Activated gamma-delta T cell treated with Interleukin-2 at 50 U/mL for 16 hours (primary cell): ENCODE data around the gene CD320.
"Not testable (repeated sequence)": the region's sequence is repeated elsewhere in the genome, so short reads cannot be mapped to it uniquely, and the experiment has no call there.

Source experiments
- DNase-seq: peaks from one replicate; pipeline ENCODE4 v3.0.0-alpha.2; 2020

CD320 gene

DNA sequence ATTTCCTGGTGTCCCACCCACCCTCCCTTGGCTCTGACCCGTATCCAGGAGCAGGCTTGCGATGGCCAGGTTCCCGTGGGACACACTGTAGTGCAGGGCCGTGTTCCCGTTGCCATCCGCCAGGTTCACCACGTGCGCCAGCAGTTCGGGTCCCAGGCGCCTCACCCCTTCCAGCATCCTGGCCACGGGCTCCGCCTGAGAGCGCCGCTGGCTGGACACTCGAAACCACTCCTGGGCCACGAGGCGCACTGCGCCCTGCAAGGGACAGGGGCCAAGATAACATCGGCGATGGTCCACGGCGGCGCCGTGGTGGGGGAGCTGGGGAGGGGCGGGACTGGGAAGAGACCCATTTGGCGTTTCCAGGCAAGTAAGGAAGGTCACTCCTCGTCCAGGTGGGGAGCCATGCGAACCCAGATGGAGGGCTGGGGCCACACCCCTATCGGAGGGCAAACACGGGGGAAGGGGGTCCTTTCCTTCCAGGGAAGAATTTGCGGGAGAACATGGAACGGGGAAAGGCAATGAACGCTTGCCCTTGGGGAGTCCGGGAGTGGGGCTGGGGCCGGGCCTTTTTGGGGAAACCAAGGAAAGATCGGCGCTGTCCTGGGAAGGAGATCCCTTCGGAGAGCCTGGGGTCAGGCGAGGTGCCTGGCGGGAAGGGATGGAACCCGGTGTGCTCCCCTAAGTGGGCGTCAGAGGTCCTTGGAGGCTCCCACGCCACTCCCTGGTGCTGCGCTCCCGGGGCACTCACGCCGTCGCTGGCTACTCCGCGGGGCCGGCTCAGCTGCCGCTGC is 25.0 kb upstream of the CD320 start:
- no peak for DNase-seq

DNA sequence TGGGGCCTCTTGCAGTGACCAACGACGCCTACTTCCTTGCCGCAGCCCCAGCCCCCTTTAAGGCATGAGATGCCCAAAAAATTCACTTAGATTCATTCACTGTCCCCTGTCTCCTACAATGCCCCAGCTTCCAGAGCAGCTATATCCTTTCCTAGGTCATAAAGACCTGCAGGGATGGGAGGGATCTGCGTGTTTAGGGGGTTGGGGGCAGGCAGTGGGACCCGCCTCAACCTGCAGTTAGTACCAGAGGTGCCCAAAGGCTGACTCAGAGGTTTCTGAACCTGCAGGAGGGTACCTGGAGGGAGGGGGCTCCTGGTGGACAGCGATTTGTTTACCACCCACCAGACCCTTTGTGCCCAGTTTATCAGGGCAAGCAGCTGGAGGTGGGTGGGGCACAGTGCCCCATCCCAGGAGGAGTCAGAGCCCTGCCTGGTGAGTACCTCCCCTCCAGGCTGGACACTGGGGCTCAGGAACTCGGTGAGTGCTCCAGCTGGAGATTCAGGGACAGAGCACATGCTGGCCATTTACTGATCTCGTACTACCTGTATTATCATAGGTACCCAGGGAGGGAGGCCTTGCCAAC is 23.2 kb upstream of the CD320 start:
- DNase-seq, result no peak

DNA sequence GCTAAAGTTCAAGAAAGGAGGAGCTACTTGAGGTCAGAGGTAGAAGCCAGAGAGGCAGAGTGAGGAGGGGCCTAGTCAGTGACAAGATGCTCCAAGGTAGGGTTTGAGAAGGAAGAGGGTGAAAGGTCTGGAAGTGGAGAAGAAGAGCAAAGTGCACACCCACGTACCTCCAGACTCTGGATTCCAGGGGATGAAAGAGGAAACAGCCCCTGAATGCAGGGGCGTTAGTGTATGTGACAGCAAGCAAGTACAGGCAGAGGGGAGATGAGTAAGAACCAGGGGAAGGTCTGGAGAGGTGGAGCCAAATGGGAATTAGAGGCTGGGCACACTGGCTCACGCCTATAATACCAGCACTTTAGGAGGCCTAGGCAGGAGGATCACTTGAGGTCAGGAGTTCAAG is 21.8 kb upstream of the CD320 start:
- DNase-seq, result no peak

- DNase-seq, result no peak
Measured at GRCh38 chr19:8325454-8325853, 17.3 kb upstream of the CD320 start.

DNA sequence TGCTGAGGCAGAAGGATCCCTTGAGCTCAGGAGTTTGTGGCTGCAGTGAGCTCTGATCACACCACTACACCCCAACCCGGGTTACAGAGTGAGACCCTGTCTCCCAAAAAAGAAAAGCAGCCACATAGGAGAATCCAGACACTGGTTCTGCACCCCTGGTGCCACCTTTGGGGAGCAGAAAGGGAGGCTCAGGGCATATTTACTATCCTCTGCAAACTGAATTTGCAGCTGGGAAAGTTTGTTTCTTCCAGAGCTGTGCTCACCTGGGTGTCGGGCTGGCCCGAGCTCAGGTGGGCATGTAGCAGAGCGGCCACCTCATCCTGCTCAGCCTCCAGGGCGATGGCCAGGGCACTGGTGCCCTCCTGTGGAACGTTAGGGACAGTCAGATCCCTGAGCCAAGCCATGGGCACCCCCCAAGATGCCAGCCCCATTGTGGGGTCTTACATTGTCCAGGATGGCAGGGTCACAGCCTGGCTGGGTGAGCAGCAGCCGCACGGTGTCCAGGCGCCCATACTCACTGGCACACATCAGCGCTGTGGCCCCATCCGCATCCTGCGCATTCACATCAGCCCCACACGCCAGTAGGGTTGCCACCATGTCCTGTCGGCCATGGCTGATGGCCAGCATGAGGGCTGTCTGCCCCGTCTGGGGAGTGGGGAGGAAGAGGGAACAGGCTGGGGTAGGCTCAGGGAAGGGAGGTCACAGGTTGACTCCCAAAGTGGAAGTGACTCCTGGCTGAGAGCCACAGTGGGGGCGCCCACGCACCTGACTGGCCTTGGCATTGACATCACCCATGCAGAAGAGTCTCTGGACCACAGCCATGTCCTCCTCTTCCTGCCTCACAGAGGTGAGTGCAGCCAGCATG is 16.3 kb upstream of the CD320 start:
- DNase-seq, result no peak

GRCh38 chr19:8323781-8324185 is 15.6 kb upstream of the CD320 start:
- DNase-seq, result no peak

DNA sequence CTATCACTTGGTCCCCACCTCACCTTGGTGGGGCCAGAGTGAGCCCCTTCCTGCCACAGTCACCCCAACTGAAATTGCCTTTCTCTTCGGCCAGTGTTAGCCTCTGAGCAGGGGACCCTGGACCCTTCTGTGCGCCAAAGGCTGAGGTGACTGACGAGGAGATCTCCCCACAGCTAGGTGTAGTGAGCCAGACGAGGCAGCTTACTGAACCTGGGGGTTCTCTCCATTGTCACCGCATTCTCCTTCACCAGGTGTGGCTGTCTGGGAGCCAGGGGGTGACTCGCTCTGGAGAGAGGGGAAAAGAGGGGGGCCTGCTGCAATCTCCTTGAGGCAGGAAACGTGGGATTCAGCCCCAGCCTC is 14.5 kb upstream of the CD320 start:
- no peak for DNase-seq

DNA sequence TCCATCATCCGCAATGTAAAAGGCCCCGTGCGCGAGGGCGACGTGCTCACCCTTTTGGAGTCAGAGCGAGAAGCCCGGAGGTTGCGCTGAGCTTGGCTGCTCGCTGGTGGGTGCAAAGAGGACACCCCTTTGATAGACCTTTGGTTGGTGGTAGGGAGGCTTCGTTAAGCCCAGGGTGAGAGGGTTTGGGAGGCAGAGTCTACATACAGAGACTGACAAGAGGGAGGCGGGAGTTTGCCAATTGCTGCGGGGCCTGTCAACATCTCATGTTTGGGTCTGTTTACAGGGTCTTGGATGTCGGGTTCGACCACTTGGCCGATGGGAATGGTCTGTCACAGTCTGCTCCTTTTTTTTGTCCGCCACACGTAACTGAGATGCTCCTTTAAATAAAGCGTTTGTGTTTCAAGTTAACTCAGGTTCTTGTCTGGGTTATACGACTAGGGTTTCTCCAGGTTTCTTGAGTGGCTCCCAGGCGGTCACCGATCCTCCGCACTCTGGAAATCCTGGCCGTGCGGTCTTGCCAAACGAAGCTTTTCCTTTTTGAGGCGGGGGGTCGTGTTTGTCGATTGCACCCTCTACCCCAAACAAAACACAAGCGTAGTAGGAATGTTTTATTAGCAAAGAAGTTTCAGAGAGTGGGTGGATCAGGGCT is 14.0 kb upstream of the CD320 start:
- no peak for DNase-seq

- DNase-seq, result peak; percentile 97
Measured at GRCh38 chr19:8321067-8321985, 13.2 kb upstream of the CD320 start, which contains the start of the genes NDUFA7 and RPS28. Gene NDUFA7 (minus strand): TSS chr19:8321375. CDS start chr19:8321358, 17 bp downstream. Gene RPS28 (plus strand): TSS chr19:8321496. CDS start chr19:8321531, 35 bp downstream.

GRCh38 chr19:8320564-8321066 is 12.5 kb upstream of the CD320 start:
- DNase-seq, result no peak

- DNase-seq, result no peak
Measured at GRCh38 chr19:8319807-8320520, 11.8 kb upstream of the CD320 start.

DNA sequence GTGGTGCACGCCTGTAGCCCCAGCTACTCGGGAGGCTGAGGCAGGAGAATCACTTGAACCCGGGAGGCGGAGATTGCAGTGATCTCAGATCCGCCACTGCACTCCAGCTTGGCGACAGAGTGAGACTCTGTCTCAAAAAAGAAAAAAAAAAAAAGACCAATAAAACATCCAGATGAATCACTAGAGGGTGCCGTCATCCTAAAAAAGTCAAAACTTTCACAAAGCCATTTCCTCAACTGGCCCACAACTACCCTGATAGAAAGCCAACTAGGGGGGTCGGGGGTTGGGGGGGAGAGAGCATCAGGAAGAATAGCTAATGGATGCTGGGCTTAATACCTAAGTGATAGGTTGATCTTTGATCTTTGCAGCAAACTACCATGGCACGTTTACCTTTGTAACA is 10.7 kb upstream of the CD320 start:
- DNase-seq, result not testable (repeated sequence)

DNA sequence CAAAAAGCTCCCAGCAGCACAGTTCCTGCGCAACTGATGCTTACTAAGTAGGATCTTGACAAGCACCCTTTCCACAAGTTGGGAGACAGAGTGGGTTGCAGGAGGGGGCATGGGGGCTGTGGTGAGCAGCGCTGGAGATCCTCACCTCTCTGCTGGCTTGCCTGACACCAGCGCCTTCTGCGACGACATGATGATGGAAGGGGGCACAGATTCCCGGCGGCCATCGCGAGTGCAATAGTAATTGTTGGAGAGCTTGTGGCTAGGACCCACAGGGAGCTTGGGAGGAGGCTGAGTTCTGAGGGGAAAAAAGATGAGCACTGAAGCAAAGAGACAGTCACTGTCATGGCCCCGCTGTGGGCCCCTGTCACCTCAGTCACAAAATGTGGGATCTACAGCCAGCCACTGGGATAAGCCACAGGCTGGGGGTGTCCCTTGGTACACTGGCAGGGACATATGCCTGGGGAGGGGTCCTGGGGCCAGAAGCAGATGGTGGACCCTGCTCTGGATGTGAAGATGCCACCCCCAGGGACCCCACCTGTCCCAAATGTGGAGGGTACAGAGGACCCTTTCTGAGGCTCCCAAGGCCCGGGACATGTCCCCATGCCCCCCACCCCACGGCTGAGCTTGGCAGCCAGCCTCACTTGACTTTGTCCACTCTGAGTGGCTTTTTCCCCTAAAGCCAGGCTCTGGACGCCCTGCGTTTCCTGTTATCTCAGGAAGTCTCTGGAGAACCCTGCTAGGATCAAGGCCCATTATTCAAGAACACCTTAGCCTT is 8.4 kb upstream of the CD320 start:
- no peak for DNase-seq

DNA sequence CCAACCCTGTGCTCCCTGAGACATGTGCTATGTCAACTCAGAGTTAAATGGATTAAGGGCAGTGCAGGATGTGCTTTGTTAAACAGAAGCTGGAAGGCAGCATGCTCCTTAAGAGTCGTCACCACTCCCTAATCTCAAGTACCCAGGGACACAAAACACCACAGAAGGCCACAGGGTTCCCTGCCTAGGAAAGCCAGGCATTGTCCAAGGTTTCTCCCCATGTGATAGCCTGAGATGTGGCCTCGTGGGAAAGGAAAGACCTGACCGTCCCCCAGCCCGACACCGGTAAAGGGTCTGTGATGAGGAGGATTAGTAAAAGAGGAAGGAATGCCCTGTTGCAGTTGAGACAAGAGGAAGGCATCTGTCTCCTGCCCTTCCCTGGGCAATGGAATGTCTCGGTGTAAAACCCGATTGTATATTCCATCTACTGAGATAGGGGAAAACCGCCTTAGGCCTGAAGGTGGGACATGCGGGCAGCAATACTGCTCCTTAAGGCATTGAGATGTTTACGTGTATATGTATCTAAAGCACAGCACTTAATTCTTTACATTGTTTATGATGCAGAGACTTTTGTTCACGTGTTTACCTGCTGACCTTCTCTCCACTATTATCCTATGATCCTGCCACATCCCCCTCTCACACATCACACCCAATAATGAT is 7.0 kb upstream of the CD320 start:
- not testable (repeated sequence) for DNase-seq

DNA sequence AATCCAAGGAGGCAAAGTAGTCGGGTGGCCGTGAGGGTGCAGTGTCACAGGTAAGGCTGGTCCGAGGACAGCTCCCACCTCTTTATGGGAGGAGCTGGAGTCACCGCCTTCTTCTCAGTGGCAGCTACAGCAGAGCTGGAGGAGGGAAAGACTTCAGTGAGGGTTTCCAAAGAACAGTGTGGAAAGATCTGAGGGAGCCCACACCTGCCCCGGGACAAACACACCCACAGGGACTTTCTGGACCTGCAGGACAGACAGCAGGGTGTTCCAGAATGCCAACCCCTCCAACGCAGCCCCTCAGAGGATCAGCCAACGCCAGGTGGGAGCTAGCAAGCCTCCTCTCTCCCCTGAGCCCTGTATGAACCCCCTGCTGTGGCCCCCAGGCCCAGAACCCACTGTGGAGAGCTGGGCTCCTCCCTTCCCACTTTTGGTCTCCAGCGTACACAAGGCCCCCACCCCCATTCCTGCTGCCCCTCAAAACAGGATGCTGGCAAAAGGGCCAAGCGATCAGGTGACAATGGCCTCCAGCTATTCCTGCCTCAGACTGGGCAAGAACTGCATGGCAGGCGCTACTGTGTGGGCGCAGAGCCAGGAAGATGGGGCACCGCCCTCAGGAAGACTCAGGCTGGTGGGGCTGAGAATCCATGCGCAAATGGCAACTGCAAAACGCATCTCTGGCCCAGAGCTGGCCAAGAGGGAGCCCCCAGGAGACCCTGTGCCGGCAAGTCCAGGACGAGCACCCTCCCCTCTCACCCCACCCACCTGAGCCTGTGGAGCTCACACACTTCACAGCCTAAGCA is 3.5 kb upstream of the CD320 start:
- no peak for DNase-seq

GRCh38 chr19:8310342-8311055 is 2.3 kb upstream of the CD320 start:
- DNase-seq, result no peak

- no peak for DNase-seq
Measured at GRCh38 chr19:8308891-8309291, 733 bp upstream of the CD320 start.

DNA sequence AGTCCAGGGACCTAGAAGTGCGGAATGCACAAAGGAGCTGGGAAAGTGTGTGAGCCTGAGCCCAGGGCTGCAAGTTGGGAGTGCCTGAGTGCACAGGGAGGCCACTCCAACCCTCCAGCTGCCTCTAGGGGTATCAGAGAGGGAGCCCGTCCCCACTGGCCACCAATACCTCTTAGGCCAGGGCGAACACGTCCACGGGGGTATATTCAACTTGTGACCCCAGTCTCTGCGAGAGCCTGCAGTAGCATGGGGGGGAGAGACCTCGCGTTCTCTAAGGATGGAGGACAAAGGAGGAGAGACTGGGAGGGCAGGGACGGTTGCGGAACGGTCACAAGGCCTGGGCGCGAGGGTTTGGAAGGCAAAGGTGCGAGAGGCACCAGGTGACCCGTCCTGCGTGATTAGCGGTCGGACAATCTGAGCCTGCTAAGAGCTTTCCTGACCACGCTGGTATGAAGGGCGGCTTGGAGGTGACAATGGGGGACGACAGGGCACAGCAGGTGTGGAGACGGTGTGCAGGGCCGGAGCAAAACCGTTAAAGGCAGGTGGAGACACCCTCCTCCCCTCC is 676 bp downstream of the CD320 start:
- no peak for DNase-seq
